Measurements from ENCODE around the gene KAT6B.

- TF ChIP-seq CTCF (IDR thresholded peaks at IDR 0.05) (no peak), ZFX (IDR thresholded peaks at IDR 0.05; ENCODE audit: borderline replicate concordance) (no peak)
Measured at GRCh38 chr10:75042292-75042974, 216.0 kb downstream of the KAT6B start.

Data from 22Rv1 (cell line).